IPS-15b (cell line): ENCODE results near the gene CMTM3.

Source experiments
- H3K27me3 ChIP-seq: one replicate; pipeline ENCODE4 v1.6.1; 2013; ENCODE audit warnings: low read length; ENCODE audit not compliant: control insufficient read depth, insufficient read depth
- H3K36me3 ChIP-seq: one replicate; pipeline ENCODE4 v1.6.1; 2013; ENCODE audit warnings: low read length; ENCODE audit not compliant: control insufficient read depth, insufficient read depth
- H3K4me1 ChIP-seq: one replicate; pipeline ENCODE4 v1.6.1; 2013; ENCODE audit warnings: mild to moderate bottlenecking, low read length; ENCODE audit not compliant: control insufficient read depth, insufficient read depth
- H3K4me3 ChIP-seq: one replicate; pipeline ENCODE4 v1.5.1; 2013; ENCODE audit warnings: low read depth, low read length
- H3K9ac ChIP-seq: one replicate; pipeline ENCODE4 v1.6.1; 2013; ENCODE audit warnings: low read depth, mild to moderate bottlenecking, low read length
- H3K9me3 ChIP-seq: one replicate; pipeline ENCODE4 v1.6.1; 2013; ENCODE audit warnings: mild to moderate bottlenecking, low read length; ENCODE audit not compliant: control insufficient read depth, insufficient read depth

CMTM3 gene

DNA sequence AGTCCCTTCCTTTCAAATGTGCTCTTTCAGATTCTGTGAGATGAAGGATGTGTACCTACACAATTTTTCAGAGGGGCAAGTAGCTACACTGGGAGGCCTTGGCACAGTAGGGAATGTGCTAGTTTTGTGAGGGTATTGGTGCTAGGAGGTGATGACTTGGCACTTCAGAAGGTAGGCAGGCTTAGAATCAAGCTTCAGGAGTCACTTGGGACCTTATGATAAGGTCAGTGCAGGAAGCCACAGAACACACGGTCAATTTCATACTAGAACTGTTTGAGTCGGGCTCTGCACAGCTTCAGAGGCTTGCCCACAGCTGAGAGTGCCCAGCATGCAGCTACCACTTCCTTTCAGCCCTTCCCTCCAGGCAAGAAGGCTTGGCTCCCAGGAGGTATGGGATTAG, 32.1 kb upstream of the CMTM3 start:
- Histone ChIP-seq H3K9ac (no peak overlapping the region), H3K4me1 (no peaks in the 10 kb centered on the region), H3K36me3 (no peaks in the 10 kb centered on the region), H3K9me3 (no peaks in the 10 kb centered on the region), H3K27me3 (peaks cover 11% of the 10 kb centered on the region), H3K4me3 (no peak overlapping the region)

DNA sequence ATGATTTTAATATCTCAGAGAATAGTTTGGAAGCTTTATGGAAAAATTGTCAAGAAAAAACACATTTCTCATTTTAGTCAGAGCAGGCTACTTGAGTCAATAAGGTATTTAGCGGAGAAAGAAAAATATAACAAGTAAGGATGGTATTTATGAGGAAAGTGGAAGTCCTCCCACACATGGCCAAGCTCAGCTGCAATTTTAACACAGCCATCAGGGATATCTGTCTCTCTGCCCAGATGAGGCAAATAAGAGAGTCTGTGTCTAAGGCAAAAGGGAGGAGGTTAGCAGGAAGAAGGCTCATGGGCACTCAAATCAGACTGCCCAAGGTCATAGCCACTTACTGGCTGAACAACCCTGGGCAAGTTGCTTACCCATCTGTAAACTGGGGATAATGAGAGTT, 30.4 kb upstream of the CMTM3 start:
- Histone ChIP-seq H3K4me1 (no peaks in the 10 kb centered on the region), H3K36me3 (no peaks in the 10 kb centered on the region), H3K27me3 (peaks cover 29% of the 10 kb centered on the region), H3K9ac (no peak overlapping the region), H3K9me3 (no peaks in the 10 kb centered on the region), H3K4me3 (no peak overlapping the region)

DNA sequence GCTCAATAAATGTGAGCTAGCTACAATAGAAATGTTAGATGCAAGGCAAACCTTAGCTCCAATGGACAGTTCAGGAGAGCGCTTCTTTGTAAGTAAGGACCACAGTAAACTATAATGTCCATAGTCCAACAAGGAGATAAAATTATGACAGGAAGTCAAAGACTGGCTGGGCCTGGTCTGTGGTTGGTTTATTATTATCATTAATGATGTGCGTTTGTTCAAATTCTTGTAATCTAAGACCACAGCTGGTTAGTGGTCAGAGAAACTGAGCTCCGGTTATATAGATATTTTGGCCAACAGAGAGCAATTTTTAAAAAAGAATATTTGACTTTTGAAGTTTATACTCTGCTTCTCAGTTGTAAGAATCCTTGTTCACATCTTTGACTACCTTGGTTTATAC, 30.0 kb upstream of the CMTM3 start:
- H3K4me3 ChIP-seq = no peak overlapping the region
- no peak overlapping the region for H3K9ac ChIP-seq
- H3K36me3 ChIP-seq = no peaks in the 10 kb centered on the region
- H3K4me1 ChIP-seq = no peaks in the 10 kb centered on the region
- peaks cover 33% of the 10 kb centered on the region for H3K27me3 ChIP-seq
- no peaks in the 10 kb centered on the region for H3K9me3 ChIP-seq

DNA sequence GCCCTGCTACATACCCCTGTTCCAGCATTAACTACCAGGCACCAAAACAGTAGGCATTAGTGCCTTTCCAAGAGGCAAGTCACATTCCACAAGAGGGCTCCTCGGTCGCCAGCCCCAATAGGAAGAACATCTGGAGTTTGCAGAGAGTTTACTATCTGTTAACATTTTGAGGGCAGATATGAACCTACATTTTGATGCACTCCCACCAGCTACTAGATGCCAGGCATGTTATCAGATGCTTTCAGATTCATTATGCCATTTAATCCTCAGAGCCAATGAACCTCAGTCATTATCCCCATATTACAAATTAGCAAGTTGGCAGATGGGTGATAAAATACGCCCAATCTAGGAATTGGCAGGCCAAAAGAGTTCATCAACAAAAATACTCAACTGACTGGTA, 29.4 kb upstream of the CMTM3 start:
- no peaks in the 10 kb centered on the region for H3K4me1 ChIP-seq
- peaks cover 38% of the 10 kb centered on the region for H3K27me3 ChIP-seq
- H3K4me3 ChIP-seq = no peak overlapping the region
- H3K36me3 ChIP-seq = no peaks in the 10 kb centered on the region
- H3K9me3 ChIP-seq = no peaks in the 10 kb centered on the region
- H3K9ac ChIP-seq = no peak overlapping the region

GRCh38 chr16:66576296-66576695, 28.2 kb upstream of the CMTM3 start:
- H3K27me3 ChIP-seq = peaks cover 46% of the 10 kb centered on the region
- no peaks in the 10 kb centered on the region for H3K36me3 ChIP-seq
- no peak overlapping the region for H3K9ac ChIP-seq
- H3K4me3 ChIP-seq = no peak overlapping the region
- no peaks in the 10 kb centered on the region for H3K9me3 ChIP-seq
- peaks cover 8% of the 10 kb centered on the region for H3K4me1 ChIP-seq

DNA sequence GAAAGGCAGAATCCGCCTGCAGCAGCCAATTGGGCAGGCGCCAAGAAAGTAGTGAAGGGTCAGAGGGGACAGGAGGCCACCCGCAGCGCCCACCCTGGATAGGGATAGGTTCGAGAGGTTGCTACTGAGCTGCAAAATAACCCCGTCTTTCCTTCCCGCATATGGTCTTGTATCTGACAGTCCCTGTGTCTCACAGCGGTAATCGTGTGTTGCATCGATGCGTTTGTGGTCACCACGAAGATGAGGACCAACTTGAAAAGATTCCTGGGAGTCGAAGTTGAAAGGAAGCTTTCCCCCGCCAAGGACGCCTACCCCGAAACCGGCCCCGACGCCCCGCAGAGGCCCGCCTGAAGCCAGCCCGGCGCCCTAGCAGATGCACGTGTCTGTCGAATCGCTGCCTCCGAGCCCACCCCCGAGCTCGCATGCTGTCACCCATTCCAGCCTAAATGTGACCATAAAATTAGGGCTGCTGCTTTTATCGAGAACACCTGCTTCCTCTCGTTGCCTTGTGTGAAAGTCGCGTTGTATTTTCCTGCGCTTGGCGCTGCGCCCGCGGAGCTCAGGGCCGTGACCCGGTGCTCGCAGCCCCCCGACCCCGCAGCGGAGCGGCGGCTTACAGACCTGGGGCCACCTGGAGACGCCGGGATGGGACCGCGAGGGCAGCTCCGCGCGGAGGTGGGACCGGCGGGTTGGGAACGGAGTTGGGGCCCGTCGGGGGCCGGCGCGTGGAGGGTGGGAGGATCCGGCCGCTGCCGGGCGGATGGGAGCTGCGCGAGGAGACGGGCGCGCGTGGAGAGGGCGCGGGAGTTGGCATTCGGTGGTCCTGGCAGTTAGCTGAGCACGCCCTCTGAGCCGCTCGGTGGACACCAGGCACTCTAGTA, 25.6 kb upstream of the CMTM3 start, which contains the start of gene CMTM2:
CMTM2 (plus strand) TSS at position 813 of the 881 bp plus-strand sequence. CDS start 145 bp downstream, outside the sequence.
- Histone ChIP-seq H3K9ac (no peak within 1 kb of the TSS), H3K36me3 (no peaks in the 10 kb centered on the region), H3K4me1 (peaks cover 8% of the 10 kb centered on the region), H3K9me3 (no peaks in the 10 kb centered on the region), H3K27me3 (peaks cover 51% of the 10 kb centered on the region), H3K4me3 (peak within 1 kb of the TSS; percentile 50)

- H3K4me1 ChIP-seq = peaks cover 8% of the 10 kb centered on the region
- peaks cover 47% of the 10 kb centered on the region for H3K27me3 ChIP-seq
- H3K4me3 ChIP-seq = no peak overlapping the region
- no peaks in the 10 kb centered on the region for H3K9me3 ChIP-seq
- H3K9ac ChIP-seq = no peak overlapping the region
- no peaks in the 10 kb centered on the region for H3K36me3 ChIP-seq
Measured at GRCh38 chr16:66580605-66581209, 23.8 kb upstream of the CMTM3 start.

DNA sequence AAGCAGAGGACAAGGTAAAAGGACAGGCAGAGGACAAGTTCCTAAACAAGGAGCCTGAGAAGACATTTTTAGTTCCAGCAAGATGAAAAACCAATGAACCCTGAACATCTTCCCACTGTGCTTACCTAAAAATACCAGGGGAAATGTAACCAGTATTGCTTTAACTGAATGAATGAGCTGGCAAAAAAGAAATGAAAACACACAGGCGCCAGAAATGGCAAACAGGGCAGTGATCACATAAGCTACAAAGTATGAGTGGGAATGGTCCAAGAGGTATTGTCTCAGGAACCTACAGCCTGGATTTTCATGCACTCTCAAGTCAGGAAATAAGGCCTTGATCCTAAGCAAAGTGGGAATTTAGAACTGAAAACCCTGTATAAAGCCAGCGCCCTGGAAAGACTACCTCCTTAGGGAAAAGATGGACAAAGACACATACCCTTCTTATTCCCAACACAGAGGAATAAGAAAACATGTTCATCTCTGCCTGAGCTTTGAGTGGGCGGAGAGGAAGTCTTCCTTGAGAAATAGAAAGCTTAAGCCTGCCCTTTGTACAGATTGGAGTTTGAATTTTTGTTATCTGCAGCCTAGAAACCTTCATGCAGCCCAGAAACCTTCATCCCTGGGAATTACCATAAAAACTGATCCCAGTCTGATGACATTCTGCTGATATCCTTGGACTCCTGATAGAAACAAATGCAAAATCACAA, 23.1 kb upstream of the CMTM3 start:
- Histone ChIP-seq H3K4me3 (no peak overlapping the region), H3K4me1 (peaks cover 8% of the 10 kb centered on the region), H3K9me3 (no peaks in the 10 kb centered on the region), H3K27me3 (peaks cover 47% of the 10 kb centered on the region), H3K9ac (no peak overlapping the region), H3K36me3 (no peaks in the 10 kb centered on the region)

DNA sequence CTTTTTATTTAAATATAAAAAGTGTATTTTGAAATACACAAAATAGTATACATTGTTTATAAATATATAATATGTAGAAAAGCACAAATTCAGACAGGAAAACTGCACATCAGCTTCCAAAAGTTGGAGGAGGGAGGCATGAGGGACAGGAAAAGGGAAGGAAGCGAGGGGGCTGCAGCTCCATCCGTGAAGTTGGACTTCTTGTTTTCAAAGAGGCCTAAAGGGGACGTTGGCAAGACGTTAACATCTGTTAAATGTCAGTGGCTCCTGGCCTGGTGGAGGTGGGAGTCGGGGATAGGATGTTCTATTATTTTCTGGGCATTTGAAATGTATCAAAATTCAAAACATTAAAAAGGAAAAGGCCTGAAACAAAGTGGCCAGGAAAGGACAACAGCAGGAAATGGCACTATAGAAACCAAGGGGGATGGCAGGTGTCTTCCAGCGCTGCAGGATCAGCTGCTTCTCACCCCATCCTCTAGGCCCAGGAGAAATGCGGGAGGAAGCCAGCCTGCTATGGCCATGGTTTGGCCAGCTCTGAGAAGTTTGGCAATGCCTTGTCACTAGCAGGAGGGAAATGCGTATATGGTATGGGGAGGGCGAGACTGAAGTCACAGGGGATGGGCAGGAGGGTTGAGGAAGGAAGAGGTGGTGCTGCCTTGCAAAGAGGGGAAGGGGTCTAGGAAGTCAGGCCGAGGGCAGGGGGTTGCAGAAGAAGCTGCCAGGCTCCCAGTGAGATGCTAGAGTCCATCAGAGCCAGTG, 18.8 kb upstream of the CMTM3 start:
- no peaks in the 10 kb centered on the region for H3K36me3 ChIP-seq
- peaks cover 5% of the 10 kb centered on the region for H3K4me1 ChIP-seq
- no peak overlapping the region for H3K9ac ChIP-seq
- no peak overlapping the region for H3K4me3 ChIP-seq
- H3K9me3 ChIP-seq = no peaks in the 10 kb centered on the region
- peaks cover 7% of the 10 kb centered on the region for H3K27me3 ChIP-seq

DNA sequence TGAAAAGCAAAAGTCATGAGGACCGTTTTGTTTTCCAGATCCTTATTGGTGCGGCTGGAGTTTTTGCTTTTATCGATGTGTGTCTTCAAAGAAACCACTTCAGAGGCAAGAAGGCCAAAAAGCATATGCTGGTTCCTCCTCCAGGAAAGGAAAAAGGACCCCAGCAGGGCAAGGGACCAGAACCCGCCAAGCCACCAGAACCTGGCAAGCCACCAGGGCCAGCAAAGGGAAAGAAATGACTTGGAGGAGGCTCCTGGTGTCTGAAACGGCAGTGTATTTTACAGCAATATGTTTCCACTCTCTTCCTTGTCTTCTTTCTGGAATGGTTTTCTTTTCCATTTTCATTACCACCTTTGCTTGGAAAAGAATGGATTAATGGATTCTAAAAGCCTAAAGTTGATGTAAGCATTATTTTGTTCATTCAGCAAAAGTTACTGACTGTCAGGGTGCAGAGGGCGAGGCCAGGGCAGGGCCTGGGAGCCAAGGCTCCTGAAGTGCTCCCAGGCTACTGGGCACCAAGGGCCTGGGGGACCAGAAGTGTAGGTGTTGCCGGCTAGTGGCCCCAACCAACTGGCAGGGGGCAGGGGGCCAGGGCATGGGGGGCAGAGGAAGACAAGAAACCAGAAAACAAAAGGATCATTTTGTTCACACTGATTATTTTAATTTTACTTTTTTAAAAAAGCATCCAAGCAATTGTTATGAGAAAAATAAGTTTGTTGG, 16.5 kb upstream of the CMTM3 start:
- Histone ChIP-seq H3K36me3 (no peaks in the 10 kb centered on the region), H3K4me3 (no peak overlapping the region), H3K9me3 (no peaks in the 10 kb centered on the region), H3K4me1 (no peaks in the 10 kb centered on the region), H3K27me3 (no peaks in the 10 kb centered on the region), H3K9ac (no peak overlapping the region)
